HG02852 (cell line): ENCODE results near the gene RHOB.
"Not testable (repeated sequence)": the region's sequence is repeated elsewhere in the genome, so short reads cannot be mapped to it uniquely, and the experiment has no call there.

Source experiments
- ATAC-seq: cut with Tn5 transposase; IDR thresholded peaks from one replicate; pipeline ENCODE4 v1.9.1; 2021; ENCODE audit warnings: mild to moderate bottlenecking, moderate library complexity; ENCODE audit not compliant: unreplicated experiment

RHOB gene

DNA sequence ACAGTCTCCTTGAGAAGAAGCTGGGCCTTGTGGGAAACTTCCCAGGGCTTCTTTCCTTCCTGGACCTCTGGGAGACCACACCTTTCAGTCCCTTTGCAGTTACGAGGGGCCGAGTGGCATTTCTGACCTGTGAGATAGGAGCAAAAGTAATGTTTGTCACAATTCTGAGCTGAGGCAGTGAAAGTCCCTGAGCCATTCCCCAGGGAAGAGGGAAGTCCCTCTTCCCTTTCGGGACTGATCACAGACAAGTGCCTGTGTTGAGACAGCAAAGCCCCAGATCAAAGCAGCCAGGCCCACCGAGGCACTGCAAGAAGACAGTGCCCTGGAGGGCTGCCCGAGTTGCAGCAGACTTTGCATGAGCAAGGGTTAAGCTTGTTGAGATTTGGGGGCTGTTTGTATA is 41.9 kb downstream of the RHOB start:
- no peak for ATAC-seq

DNA sequence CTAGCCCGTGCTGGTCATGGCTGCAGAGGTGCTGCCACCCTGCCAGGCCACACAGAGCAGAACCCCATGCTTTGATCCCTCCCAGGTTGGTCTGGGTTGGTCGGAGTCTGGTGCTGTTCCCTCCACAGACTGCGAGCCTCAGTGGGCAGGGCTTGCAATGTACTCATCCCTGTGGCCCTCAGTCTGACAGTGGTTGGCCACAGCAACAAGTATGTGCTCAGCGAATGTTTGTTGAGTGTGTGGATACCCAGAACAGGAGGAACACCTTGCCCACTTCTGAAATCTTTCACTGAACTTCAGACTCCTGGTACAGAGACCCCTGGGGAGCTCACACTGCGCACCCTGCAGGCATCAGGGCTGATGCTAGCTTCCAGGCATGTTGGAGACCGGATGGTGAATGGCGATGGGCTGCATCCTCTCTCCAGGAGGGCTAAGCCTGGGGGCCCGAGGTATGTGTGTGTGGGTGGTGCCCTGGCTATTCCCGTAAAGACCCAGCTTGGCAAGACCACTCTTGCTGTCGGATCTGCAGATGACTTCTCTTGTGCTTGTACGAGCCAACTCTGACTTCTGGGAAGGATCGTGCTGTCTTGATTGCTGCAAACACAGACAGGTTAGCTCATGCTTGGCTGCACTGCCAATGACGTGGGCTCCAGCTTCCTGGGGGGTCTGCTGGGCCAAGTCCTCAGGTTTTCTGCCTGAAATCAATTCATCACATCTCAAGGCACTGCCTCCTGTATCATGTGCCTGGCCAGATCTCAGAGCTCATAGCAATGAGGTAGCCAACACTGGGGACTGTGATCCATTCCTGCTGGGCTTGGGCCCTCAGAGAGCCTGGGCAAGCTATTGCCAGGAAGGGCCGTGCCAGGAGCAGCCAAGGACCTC is 43.7 kb downstream of the RHOB start:
- ATAC-seq = no peak

DNA sequence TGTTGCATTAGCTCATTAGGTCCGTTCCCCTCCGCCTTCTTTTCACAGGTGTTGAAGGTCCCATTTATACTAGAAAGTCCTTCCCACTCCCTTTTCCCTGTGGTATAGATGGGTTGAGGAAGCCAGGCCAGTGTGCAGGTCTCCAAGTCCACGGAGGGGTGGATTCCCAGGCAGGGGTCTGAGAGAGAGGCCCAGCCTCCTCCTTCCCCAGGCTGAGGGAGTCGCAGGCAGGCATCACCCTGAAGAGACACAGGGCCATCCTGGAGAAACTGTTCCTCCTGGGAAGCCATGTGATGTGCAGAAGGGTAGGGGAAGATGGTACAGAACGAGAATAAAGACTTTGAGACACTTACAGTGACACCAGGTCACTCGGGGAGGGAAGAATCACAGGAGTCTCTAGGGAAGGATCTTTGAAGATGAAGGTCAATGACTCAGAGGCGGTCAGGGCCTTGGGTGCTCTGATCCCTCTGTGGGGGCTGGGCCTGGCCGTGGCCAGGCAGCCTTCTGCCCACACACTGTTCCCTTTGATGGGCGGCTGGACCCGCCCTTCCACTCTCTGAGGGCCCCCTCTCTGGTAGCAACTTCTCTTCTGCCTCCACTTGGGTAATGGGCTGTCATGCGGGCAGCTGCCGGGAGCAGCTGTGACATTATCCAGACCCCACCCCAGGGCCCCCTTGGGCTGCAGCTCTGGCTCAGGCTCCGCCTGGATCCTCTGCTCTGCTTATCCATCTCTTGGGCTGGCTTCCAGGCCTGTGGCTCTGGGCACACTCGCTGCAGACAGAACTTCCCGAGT is 45.1 kb downstream of the RHOB start:
- ATAC-seq = no peak

DNA sequence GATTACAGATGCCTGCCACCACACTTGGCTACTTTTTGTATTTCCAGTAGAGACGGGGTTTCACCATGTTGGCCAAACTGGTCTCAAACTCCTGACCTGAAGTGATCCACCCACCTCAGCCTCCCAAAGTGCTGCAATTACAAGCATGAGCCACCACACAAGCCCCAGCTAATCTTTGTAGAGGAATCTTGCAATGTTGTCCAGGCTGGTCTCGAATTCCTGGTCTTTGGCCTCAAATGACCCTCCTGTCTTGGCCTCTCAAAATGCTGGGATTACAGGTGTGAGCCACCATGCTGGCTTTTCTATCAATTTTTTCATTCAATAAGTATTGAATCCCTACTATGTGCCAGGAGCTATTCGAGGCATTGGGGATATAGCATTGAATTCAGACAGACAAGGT is 46.2 kb downstream of the RHOB start:
- not testable (repeated sequence) for ATAC-seq

DNA sequence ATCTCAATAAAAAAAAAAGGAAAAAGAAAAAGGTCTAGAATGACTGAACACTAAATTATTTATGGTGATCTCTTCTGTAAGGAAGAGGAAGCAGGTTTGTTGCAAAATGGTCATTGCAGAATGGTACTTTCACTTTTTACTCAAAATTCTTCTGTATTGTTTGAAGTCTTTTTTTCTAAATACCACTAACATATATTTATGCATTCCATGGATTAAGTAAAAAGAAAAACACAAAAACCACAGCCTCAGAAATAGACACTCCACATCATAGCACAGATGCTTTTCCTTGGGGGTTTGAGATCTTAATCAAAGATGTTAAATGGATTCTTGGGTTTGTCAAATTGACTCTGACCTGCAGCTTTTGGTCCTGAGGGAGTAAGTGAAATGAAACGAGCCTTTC is 47.4 kb downstream of the RHOB start:
- no peak for ATAC-seq

DNA sequence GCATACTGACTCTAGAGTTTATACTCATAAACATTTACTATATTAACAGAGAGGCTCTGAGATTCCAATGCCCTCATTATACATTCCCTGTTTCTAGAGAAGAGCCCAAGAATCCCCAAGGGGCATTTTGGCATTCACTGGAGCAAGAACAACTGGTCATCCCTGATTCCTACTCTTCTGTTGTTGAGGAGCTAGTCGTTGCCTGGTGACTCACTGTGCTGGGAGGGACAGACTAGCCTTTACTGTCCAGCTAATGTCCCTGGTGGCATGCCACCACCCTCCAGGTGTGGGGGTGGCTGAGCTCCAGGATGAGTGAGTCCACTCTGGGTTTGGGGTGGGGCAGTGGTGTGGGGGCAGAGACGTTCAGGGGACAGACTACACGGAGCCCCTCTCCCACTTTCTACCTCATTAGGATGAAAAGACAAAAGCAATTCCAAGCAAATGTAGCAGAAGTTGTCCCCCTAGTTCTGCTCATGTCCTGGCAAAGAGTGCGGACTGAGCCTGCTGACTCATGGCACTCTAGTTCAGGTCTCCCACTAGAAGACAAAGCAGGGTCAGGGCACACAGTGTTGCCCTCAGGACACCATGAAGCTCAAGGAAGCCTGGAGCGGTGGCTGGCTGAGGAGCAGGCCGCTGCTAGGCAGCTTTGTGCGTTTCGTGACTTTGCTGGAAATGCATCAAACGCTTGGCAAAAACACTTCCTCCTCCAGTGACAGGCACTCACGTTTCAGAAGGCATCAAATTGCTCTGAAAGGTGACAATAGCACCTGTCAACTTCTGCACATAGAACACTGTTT is 49.4 kb downstream of the RHOB start:
- no peak for ATAC-seq

DNA sequence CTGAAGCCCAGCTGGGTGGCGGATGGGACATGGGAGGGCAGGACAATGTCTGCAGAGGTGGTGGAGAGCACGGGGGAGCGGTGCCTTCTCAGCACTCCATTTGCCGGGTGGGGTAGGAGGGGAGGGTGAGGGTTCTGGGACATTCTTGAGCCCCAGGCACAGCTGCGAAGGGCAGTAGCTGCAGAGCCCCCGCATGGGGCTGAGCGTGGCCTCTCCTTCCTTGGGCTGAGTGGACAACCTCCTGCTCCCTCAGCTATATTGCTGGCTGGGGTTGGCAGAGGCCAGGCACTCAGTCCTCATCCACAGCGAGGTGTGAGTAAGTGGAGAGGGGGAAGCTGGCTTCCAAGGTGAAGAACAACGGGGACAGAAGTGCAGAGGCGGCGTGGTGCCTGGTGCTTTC is 50.1 kb downstream of the RHOB start:
- ATAC-seq = no peak
